Ureter (tissue), 1 donor: ENCODE measurements around the gene MSMO1. TPM values are rescaled to one million over a fixed set of nuclear protein-coding genes. Genes with fewer than 3 reads are reported as not detected.

Experiments
- DNase-seq: peaks from one replicate; pipeline ENCODE4 v3.0.0-alpha.2; 2020; ENCODE audit warnings: low spot score
- total RNA-seq: library from RNA; stranded (reverse); gene quantifications from one replicate; pipeline ENCODE4 v1.2.4, GENCODE V29; 2023
- donor health status: DM: yes; HTN: yes; CAD: no.

The MSMO1 gene
- total RNA-seq, 1 donor from 2014 or later = 98.6 TPM

DNA sequence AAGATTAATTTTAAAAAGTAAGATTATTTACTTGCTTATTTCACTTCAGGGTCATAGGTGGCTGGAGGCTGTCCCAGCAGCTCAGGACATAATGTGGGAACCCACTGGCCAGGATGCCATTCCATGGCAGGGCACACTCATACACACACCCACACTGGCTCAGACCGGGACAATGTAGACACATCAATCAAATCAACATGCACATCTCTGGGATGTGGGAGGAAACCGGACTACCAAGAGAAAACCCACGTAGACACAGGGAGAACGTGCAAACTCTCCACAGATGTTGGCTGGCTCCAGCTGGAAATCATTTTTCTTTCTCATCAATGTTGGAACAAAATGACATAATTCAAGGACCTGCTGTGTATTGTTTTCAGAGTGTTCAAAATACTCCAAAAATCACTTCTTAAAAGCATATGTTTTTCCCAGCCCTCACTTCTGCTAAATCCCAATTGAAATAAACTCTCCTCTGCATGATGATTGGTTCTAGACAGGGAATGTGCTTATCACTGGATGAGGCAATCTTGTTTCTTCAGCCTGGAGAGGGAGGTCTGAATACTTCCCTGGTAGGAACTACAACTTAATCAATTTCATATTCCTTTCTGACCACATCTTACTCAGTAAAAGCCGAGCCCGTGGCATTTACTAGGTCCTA, 32.7 kb downstream of the MSMO1 start:
- no peak for DNase-seq

DNA sequence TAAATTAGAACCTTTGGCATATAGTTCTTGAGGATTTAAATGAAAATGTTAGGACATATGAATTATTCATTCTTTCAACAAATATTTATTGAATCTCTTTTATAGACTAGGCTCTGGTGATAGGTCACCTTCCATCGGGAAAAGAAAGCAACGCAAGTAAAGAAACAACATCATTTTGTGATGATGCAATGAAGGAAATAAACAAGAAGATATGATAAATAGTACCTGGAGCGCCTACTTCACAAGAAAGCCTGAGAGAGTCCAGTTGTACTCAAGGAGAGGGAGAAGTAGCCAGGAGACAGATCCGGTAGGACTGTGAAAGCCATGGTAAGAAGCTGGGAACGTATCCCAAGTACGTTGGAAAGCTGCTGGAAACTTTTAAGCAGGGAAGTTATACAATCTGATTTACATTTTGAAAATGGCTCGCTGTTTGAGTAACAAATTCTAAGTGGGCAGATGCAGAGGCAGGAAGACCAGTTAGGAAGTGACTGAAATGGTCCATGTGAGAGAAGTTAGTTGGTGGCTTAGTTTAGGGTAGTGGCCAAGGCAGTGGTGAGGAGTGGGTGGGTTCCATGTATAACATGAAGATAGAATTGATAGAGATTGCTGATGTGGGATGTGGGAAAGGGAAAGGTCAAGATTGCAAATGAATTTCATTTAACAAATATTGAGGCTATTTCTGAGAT, 33.7 kb downstream of the MSMO1 start:
- no peak for DNase-seq

DNA sequence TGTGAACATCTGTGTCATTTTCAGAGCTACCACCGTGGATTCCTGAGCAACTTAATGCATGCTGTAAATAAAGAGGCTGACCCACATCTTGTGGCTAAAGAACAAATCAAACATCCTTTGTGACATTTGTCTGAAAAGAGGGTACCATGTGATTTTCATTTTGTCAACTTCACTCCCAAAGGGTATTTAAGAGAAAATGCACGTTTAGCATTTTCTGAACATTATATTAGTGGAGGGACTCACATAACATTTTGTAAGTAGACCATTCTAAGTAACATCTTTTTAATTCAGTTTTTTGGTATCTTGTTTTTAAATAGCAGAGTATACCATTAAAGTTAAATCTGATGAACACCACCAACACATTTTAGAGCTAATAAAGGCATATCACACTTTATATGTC, 34.3 kb downstream of the MSMO1 start:
- DNase-seq = no peak

DNA sequence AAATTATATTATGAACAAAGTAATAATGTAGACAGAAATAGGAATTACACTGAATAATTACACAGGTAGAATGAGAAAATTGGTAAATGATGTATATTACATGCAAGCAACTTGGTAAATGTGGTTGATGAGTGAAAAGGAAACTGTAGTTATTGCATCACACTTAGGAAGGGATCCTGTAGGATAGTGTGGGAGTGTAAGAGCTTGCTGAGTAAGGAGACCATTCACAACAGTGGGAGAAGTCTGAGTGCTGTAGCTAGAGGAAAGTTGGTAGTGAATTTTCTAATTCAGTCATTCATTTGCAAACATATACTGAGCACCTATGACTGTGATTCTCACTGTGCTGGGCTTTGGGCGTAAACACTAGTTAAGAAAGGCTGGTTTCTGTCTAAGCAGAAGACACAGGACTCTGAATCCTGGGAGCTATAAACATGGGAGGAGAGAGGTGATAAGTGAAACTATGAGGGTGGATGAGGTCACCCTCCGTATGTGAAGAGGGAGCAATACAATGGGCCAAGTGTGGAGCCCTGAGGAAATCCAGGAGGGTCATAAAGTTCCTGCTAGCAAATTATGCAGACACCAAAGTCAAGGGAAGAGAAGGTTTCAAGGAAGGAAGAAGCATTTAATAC, 37.1 kb downstream of the MSMO1 start:
- DNase-seq = no peak

DNA sequence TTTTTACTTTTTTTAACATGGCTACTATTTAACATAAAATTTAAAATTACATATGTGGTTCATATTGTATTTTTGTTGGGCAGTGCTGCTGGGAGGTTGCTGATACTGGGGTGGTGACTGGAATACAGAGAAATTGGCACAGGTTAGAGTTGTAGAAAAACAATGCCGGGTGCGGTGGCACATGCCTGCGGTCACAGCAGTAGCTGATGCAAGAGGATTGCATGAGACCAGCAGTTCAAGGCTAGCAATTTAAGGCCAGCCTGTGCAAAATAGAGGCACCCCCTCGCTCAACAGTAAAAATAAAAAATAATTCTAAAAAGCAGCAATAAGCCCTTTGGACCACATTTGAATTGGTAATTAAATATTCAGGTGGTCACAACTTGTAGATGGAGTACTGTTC, 39.6 kb downstream of the MSMO1 start:
- DNase-seq = no peak

DNA sequence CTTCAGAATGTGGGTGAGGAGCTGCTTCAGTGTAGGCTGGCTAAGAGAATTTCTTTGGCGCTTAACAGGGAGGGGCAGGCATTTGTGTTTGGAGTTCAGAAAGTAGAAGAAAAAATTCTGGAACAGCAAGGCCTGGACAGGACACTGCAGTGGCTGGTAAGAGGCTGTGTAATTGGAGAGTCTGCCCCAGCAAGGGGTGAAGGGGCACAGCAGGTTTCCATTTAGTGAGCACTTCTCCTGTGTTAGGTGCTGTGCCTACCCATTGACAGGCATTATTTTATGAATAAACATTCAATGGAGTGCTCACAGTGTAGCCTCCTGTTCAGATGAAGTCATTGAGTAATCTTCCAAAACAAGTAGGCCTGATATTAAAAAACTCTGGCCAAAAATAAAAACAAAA, 40.6 kb downstream of the MSMO1 start:
- DNase-seq = no peak

DNA sequence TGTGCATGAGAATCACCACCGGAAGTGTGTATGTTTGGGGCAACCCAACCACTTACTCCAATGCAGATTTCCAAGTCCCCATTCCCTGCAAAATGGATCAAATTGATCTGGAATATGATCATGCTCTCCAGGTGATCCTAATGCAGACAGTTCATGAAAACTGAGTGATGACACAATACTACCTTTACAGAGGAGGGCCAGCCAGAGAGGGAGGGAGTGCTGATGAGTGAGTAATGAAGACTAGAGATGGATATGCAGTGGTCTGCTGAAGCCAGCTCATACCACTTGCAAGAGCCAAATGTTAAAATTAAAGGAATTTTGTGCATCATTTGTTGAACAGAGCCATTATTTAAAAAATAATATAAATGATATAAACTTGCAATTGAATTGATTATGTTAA, 41.1 kb downstream of the MSMO1 start:
- no peak for DNase-seq

GRCh38 chr4:165369522-165369921, 42.1 kb downstream of the MSMO1 start:
- DNase-seq = no peak

DNA sequence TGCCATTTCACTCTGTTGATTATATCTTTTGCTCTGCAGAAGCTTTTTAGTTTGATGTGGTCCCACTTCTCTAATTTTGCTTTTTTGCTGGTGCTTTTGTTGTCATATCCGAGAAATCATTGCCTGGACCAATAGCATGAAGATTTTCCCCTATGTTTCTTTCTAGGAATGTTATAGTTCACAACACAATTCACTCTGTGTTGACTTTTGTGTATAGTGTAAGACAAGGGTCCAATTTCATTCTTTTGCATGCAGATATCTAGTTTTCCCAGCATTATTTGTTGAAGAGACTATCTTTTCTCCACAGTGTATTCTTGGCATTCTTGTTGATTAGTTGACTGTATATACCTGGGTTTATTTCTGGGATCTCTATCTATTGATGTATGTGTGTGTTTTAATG, 43.1 kb downstream of the MSMO1 start:
- DNase-seq = no peak

- no peak for DNase-seq
These were observed 48.0 kb downstream of the MSMO1 start for GRCh38 chr4:165375465-165375864.

DNA sequence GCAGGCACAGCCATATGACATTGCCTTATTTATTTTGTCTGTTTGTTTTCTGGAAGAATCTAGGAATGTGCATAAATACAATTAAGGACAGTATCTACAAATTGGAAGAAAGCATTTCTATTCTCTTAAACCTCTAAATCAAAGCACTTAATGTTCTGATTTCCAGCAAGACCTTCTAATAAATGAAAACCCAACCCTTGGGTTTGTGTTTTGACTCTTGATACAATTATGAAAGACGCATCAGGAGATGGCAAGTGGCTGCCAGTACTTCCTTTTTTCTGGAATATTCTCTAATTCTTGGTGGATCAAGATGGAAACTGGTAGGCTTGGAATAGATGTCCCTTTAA, 50.9 kb downstream of the MSMO1 start:
- DNase-seq = no peak

- DNase-seq = peak; percentile 81
These were observed 51.5 kb downstream of the MSMO1 start, which contains the start of gene CPE for GRCh38 chr4:165378745-165379677. Gene CPE (plus strand): TSS chr4:165379008. CDS start chr4:165379222, 214 bp downstream.

DNA sequence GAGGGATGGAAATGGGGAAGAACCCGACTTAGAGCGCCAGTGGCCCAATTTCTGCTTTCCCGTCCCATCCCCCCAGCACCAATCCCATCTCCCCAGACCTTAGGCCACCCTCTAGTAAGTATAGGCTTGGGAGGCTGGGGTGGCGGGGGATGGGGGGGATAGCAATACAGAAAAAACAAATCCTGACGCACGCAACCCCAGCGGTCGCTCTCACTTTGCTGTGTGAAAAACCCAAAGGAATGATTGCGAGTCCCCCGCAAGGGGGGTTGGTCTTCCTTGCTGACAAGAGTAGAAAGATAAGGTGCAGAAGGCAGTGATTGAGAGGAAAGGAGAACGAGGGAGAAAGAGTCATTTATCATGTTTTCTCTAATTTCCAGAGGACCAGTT, 52.2 kb downstream of the MSMO1 start:
- DNase-seq = no peak

GRCh38 chr4:165380805-165381204, 53.3 kb downstream of the MSMO1 start:
- DNase-seq = no peak

GRCh38 chr4:165381821-165382373, 54.4 kb downstream of the MSMO1 start:
- DNase-seq = no peak

GRCh38 chr4:165382640-165383039, 55.2 kb downstream of the MSMO1 start:
- no peak for DNase-seq

GRCh38 chr4:165383591-165384073, 56.2 kb downstream of the MSMO1 start:
- no peak for DNase-seq

DNA sequence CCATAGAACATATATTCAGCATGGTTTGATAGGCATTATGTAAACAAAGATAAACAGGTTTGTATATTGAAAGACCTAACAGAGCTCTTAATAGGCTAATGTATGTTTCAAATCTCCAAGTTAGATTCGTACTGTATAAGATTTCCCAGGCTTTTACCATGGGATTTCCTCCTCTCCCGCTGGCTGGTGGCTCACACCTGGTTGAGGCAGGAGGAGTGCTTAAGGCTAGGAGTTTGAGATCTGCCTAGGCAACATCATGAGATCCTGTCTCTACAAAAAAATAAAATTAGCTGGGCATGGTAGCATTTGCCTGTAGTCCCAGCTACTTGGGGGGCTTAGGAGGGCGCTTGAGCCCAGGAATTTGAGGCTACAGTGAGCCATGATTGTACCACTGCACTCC, 56.7 kb downstream of the MSMO1 start:
- no peak for DNase-seq

DNA sequence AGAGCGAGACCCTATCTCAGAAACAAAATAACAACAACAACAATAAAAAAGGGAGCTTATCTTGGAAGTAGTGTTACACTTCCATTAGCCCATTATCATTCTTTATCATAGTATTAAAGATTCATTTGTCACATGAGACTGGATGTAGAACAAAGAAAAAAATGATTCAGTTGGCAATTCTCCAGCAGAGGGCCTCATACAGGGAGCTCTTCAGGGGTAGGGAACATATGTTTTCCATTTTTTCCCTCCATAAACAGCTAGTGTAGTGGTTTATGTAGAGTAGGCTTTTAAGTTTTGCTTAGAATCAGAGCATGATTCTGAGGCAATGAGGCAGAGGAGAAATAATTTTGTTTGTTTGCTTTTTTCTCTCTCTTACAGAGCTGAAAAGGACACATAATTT, 57.1 kb downstream of the MSMO1 start:
- no peak for DNase-seq

DNA sequence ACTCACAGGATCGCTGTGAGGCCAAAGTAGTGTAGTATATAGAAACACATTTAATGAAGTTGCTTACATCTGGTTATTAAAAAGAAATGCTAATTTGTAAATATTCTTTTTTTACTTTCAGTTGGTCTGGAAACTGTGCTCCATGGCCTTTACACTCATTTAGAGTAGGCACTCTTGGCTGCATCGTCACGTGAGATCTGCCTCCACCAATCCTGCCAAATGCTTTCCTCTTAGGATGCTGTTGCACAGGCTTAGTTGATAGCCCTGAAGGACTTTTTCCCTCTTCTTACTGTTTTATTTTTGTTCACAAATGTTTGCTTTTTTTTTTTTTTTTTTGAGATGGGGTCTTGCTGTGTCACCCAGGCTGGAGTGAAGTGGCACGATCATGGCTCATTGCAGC, 57.7 kb downstream of the MSMO1 start:
- DNase-seq = no peak

DNA sequence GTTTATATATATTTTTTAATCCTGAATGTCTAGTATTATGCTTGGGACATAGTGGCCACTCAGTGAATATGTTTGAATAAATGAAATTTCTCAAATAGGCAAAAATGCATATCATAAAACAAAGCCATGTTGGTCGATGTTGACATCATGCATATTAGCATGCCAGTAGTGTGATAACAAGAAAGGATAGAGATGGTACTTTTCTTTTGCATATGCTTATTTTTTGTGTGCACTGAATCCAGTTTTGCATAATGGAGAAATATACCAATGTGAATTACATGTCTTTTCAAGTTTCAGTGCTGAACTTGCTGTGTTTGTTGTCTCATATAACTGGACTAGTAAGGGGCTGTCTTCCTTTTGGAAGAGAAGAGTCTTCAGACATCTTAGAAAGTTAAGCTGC, 58.9 kb downstream of the MSMO1 start:
- no peak for DNase-seq

DNA sequence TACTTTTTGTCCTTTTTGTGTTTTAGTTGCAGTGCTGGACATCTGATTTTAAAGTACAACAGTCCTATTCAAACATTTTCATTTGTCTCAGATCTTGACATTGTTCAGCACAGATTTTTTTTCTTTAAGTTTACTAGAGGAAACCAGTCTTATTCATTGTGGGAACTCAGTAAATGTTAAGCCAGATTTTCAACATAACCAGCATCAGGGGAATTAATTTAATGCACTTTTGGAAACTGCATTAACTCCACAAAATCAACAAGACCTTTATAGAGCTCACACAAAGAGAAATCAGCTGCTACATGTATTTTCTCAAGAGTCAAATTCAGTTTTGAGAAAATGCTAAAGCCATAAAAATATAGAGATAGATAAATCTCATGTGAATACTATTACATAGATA, 61.3 kb downstream of the MSMO1 start:
- DNase-seq = no peak
